ENCODE data around the gene PTPRN2. TPM values are rescaled to one million over a fixed set of nuclear protein-coding genes. Genes with fewer than 3 reads are reported as not detected.

Gene PTPRN2
- total RNA-seq, 1 donor from 2014 or later, result 1.2 TPM

- DNase-seq (ENCODE audit: low read depth), result no peak
Measured at GRCh38 chr7:158073845-158074840, 513.5 kb downstream of the PTPRN2 start.

- DNase-seq (ENCODE audit: low read depth), result no peak
Measured at GRCh38 chr7:158072991-158073730, 514.5 kb downstream of the PTPRN2 start.

GRCh38 chr7:158070222-158070920, 517.3 kb downstream of the PTPRN2 start:
- no peak for DNase-seq (ENCODE audit: low read depth)

- DNase-seq (ENCODE audit: low read depth), result no peak
Measured at GRCh38 chr7:158068853-158069252, 518.8 kb downstream of the PTPRN2 start.

- DNase-seq (ENCODE audit: low read depth), result no peak
Measured at GRCh38 chr7:158067931-158068482, 519.6 kb downstream of the PTPRN2 start.

GRCh38 chr7:158067219-158067930, 520.2 kb downstream of the PTPRN2 start:
- DNase-seq (ENCODE audit: low read depth), result no peak

GRCh38 chr7:158066085-158066484, 521.5 kb downstream of the PTPRN2 start:
- no peak for DNase-seq (ENCODE audit: low read depth)

GRCh38 chr7:158065340-158065739, 522.3 kb downstream of the PTPRN2 start:
- no peak for DNase-seq (ENCODE audit: low read depth)

GRCh38 chr7:158064631-158065030, 523.0 kb downstream of the PTPRN2 start:
- no peak for DNase-seq (ENCODE audit: low read depth)

- no peak for DNase-seq (ENCODE audit: low read depth)
Measured at GRCh38 chr7:158063850-158064610, 523.6 kb downstream of the PTPRN2 start.

- DNase-seq (ENCODE audit: low read depth), result no peak
Measured at GRCh38 chr7:158062661-158063060, 525.0 kb downstream of the PTPRN2 start.

GRCh38 chr7:158061884-158062656, 525.6 kb downstream of the PTPRN2 start:
- no peak for DNase-seq (ENCODE audit: low read depth)

GRCh38 chr7:158061026-158061630, 526.5 kb downstream of the PTPRN2 start:
- no peak for DNase-seq (ENCODE audit: low read depth)

GRCh38 chr7:158060216-158060615, 527.4 kb downstream of the PTPRN2 start:
- DNase-seq (ENCODE audit: low read depth), result no peak

- no peak for DNase-seq (ENCODE audit: low read depth)
Measured at GRCh38 chr7:158057446-158057845, 530.2 kb downstream of the PTPRN2 start.

- no peak for DNase-seq (ENCODE audit: low read depth)
Measured at GRCh38 chr7:158056761-158057160, 530.9 kb downstream of the PTPRN2 start.

- DNase-seq (ENCODE audit: low read depth), result no peak
Measured at GRCh38 chr7:158055726-158056510, 531.7 kb downstream of the PTPRN2 start.

GRCh38 chr7:158054611-158055010, 533.0 kb downstream of the PTPRN2 start:
- DNase-seq (ENCODE audit: low read depth), result no peak
